Immature natural killer cell (primary cell): ENCODE results near the gene CCDC107. TPM values are rescaled to one million over a fixed set of nuclear protein-coding genes. Genes with fewer than 3 reads are reported as not detected.
"Not testable (repeated sequence)": the region's sequence is repeated elsewhere in the genome, so short reads cannot be mapped to it uniquely, and the experiment has no call there.

Experiments used
- DNase-seq, 3 donors: peaks; one replicate each; pipeline ENCODE4 v3.0.0; 2022; ENCODE audit warnings: mixed read lengths in 1 of 3
- H3K27ac Mint-ChIP-seq, 6 donors: one replicate each; pipeline ENCODE4 v1.8.0; 2020; ENCODE audit warnings: mixed read lengths in 6 of 6, mild to moderate bottlenecking in 5 of 6, inconsistent platforms in 4 of 6, moderate library complexity in 3 of 6
- H3K27me3 Mint-ChIP-seq, 3 donors: one replicate each; pipeline ENCODE4 v1.8.0; 2020 to 2021; ENCODE audit warnings: low read depth in 3 of 3, mild to moderate bottlenecking in 3 of 3, mixed read lengths in 3 of 3, moderate library complexity in 3 of 3, inconsistent platforms in 1 of 3
- H3K36me3 Mint-ChIP-seq, 3 donors: one replicate each; pipeline ENCODE4 v1.8.0; 2020; ENCODE audit warnings: mixed read lengths in 3 of 3, inconsistent platforms in 2 of 3, mild to moderate bottlenecking in 2 of 3
- H3K4me1 Mint-ChIP-seq, 2 donors: one replicate each; pipeline ENCODE4 v1.8.0; 2020; ENCODE audit warnings: inconsistent platforms in 2 of 2, mild to moderate bottlenecking in 2 of 2, mixed read lengths in 2 of 2, moderate library complexity in 1 of 2
- H3K4me3 Mint-ChIP-seq, 5 donors: one replicate each; pipeline ENCODE4 v1.8.0; 2020; ENCODE audit warnings: mild to moderate bottlenecking in 5 of 5, mixed read lengths in 5 of 5, inconsistent platforms in 3 of 5, moderate library complexity in 3 of 5
- H3K9me3 Mint-ChIP-seq, 6 donors: one replicate each; pipeline ENCODE4 v1.8.0; 2020; ENCODE audit warnings: mild to moderate bottlenecking in 6 of 6, mixed read lengths in 6 of 6, inconsistent platforms in 4 of 6, moderate library complexity in 3 of 6
- polyA plus RNA-seq, 3 donors: library from polyadenylated mRNA; unstranded; fragments of 300-500 nt; fragmentation: Illumina TruSeq; gene quantifications; one replicate each; pipeline ENCODE4 v1.2.3, GENCODE V29; 2021

CCDC107 gene, protein sequence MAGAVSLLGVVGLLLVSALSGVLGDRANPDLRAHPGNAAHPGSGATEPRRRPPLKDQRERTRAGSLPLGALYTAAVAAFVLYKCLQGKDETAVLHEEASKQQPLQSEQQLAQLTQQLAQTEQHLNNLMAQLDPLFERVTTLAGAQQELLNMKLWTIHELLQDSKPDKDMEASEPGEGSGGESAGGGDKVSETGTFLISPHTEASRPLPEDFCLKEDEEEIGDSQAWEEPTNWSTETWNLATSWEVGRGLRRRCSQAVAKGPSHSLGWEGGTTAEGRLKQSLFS
- polyA plus RNA-seq: 100 to 1,000 TPM; 101 to 106 (median 103) TPM

DNA sequence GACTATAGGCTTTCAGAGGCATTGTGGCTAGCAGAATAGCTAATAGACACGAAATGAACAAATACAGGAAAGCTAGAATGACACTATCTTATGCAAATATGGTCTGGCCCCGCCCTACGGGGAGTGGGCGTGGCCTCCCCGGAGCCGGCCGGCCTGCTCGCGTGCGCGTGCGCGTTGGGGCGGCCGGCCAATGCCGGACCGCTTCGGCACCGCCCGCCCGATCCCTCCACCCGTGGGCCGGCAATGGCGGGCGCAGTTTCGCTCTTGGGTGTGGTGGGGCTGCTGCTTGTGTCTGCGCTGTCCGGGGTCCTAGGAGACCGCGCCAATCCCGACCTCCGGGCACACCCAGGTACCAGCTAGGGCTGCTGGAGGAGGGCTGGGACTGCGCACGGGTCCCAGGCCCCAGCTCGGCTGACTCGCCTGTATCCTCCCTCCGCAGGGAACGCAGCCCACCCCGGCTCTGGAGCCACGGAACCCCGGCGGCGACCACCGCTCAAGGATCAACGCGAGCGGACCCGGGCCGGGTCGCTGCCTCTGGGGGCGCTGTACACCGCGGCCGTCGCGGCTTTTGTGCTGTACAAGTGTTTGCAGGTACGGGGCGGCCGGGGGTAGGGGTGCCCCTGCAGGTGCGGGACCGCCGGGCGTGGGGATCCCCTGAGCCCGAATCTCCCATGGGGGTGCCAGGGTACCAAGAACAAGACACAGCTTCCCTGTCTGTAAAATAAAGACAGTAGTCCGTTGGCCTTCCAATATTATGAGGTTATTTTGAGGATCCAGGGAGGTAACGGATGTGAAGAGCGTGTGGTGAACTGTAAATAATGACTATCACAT lies at the start of gene CCDC107:
CCDC107 (plus strand) TSS at position 156 of the 831 bp plus-strand sequence; CDS start at position 244, 88 bp downstream.
- Mint-ChIP-seq H3K27ac (peak within 1 kb of the TSS; percentile 97 to 100 (median 99)), H3K36me3 (peaks cover 13 to 24% (median 23%) of the 10 kb centered on the region in 3 donors), H3K9me3 (peaks cover 0 to 5% (median 3%) of the 10 kb centered on the region in 6 donors), H3K27me3 (peaks cover 11 to 30% (median 26%) of the 10 kb centered on the region in 3 donors), H3K4me1 (peaks cover 70 to 78% of the 10 kb centered on the region in 2 donors), H3K4me3 (peak within 1 kb of the TSS; percentile 81 to 91 (median 89))
- DNase-seq: peak; percentile 91 to 93 (median 93)

DNA sequence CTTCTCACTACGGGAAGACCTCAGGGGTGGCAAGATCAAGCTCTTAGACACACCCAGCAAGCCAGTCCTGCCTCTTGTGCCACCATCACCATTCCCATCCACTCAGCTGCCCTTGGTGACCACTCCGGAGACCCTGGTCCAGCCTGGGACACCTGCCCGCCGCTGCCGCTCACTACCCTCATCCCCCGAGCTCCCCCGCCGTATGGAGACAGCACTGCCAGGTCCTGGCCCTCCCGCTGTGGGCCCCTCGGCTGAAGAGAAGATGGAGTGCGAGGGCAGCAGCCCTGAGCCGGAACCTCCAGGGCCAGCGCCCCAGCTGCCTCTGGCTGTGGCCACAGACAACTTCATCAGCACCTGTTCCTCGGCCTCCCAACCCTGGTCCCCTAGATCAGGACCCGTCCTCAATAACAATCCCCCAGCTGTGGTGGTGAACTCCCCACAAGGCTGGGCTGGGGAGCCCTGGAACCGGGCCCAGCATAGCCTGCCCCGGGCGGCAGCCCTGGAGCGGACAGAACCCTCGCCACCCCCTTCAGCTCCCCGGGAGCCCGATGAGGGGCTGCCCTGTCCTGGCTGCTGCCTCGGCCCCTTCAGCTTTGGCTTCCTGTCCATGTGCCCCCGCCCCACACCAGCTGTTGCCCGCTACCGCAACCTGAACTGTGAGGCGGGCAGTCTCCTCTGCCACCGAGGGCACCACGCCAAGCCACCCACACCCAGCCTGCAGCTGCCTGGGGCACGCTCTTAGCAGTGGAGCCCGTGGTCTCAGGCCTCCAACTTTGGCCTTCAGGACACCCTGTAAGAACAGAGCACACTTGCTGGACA lies 48.9 kb upstream of the CCDC107 start:
- Mint-ChIP-seq H3K9me3 (peaks cover 0 to 3% (median 0%) of the 10 kb centered on the region in 6 donors), H3K4me1 (peaks cover 40 to 42% of the 10 kb centered on the region in 2 donors), H3K27ac (no peak overlapping the region), H3K36me3 (peaks cover 7 to 20% (median 9%) of the 10 kb centered on the region in 3 donors), H3K4me3 (peak overlapping the region in 1 of 5 donors; percentile 27), H3K27me3 (peaks cover under 1 to 8% (median 7%) of the 10 kb centered on the region in 3 donors)
- DNase-seq: no peak

DNA sequence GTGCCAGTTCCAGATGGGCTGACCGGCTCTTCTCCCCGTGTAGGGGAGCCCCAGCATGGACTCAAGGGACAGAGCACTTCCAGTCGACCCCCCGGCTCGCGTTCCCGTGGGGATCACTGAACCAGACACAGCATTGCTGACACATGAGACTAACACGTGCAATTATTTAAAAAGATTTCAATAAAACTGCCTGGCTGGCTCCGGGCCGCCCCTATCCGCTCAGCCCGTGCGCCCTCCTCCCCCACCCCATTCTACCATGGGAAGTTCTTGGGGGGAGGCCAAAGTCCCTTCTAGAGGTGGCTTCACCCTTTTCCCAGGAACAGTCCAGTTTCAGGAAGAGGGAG lies 48.3 kb upstream of the CCDC107 start:
- Mint-ChIP-seq H3K4me1 (peaks cover 37 to 40% of the 10 kb centered on the region in 2 donors), H3K27me3 (peaks cover 0 to 4% (median 2%) of the 10 kb centered on the region in 3 donors), H3K36me3 (peaks cover 7 to 20% (median 15%) of the 10 kb centered on the region in 3 donors), H3K9me3 (peaks cover 0 to 3% (median 0%) of the 10 kb centered on the region in 6 donors), H3K4me3 (no peak overlapping the region), H3K27ac (no peak overlapping the region)
- DNase-seq: no peak

DNA sequence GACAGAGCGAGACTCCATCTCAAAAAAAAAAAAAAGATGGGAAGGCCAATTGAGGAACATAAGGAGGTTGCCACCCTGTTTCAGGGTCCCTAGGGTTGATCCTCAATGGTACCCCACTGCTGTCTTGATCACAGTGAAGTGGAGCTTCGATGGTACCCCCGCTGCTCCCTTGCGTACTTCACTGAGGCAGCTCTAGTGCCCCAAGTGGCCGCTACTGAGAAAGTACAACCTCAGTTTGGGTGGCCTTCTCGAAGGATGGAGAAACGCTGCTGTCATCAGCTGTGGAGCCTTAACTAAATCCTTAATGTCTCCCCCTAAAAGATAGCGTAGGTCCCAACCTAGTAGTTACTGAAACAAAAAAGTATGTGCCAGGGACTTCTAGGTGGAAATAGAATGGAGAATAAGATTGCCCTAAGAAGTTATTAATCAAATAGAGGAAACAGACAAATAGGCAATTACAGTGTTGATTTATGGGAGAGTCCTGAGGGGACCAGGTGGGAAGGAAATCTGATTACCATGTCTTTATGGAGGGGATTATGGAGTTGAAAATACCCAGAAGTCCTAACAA lies 46.8 kb upstream of the CCDC107 start:
- Mint-ChIP-seq H3K4me3 (no peak overlapping the region), H3K9me3 (peaks cover 0 to 3% (median 0%) of the 10 kb centered on the region in 6 donors), H3K27ac (peak overlapping the region; percentile 37 to 80 (median 54)), H3K4me1 (peaks cover 43 to 49% of the 10 kb centered on the region in 2 donors), H3K27me3 (peaks cover 1 to 5% (median 4%) of the 10 kb centered on the region in 3 donors), H3K36me3 (peaks cover 7 to 20% (median 17%) of the 10 kb centered on the region in 3 donors)
- peak; percentile 46 to 54 (median 46) for DNase-seq

DNA sequence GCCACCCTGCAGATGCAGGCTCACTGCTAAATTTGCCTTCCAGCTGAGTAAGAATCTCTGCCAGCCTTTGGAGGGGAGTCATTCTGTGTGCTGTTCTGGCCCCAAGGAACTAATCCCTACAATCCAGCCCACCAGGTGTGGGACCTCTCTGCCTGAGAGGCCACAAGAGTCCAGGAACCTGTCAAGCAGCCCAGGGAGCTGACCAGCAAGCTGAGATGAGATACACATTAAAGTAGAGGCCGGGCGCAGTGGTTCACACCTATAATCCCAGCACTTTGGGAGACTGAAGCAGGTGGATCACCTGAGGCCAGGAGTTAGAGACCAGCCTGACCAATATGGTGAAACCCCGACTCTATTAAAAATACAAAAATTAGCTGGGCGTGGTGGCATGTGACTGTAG lies 46.0 kb upstream of the CCDC107 start:
- H3K27me3 Mint-ChIP-seq, H3K4me3 Mint-ChIP-seq, H3K9me3 Mint-ChIP-seq, DNase-seq: not testable (repeated sequence)
- Mint-ChIP-seq H3K4me1 (peaks cover 43 to 49% of the 10 kb centered on the region in 2 donors), H3K36me3 (peaks cover 6 to 17% (median 17%) of the 10 kb centered on the region in 3 donors), H3K27ac (peak overlapping the region in 1 of 6 donors; percentile 36)

DNA sequence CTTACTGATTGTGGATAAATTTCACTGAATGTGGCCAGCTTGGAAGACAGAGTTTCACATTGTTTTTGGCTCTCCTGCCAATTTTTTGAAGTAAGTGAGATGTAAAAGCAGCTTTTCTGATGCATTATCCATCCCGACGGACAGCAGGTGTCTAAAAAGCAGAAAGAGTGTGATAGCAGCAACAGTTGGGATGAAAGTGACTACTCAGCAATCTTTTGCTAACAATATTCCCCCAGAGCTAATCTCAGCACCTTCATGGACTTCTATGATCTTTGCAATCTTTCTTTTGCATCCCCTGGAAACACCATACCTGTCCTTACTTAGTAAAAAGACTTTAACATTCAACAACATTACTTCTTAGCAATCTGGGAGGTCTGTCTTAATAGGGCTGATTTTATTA lies 45.2 kb upstream of the CCDC107 start:
- H3K9me3 Mint-ChIP-seq: peaks cover 0 to 3% (median 0%) of the 10 kb centered on the region in 6 donors
- peak overlapping the region in 4 of 6 donors; percentile 3 to 9 (median 8) for H3K27ac Mint-ChIP-seq
- H3K36me3 Mint-ChIP-seq: peaks cover under 1 to 17% (median 10%) of the 10 kb centered on the region in 3 donors
- no peak overlapping the region for H3K4me3 Mint-ChIP-seq
- DNase-seq: no peak
- H3K4me1 Mint-ChIP-seq: peaks cover 43 to 49% of the 10 kb centered on the region in 2 donors
- peaks cover 6 to 17% (median 14%) of the 10 kb centered on the region in 3 donors for H3K27me3 Mint-ChIP-seq

DNA sequence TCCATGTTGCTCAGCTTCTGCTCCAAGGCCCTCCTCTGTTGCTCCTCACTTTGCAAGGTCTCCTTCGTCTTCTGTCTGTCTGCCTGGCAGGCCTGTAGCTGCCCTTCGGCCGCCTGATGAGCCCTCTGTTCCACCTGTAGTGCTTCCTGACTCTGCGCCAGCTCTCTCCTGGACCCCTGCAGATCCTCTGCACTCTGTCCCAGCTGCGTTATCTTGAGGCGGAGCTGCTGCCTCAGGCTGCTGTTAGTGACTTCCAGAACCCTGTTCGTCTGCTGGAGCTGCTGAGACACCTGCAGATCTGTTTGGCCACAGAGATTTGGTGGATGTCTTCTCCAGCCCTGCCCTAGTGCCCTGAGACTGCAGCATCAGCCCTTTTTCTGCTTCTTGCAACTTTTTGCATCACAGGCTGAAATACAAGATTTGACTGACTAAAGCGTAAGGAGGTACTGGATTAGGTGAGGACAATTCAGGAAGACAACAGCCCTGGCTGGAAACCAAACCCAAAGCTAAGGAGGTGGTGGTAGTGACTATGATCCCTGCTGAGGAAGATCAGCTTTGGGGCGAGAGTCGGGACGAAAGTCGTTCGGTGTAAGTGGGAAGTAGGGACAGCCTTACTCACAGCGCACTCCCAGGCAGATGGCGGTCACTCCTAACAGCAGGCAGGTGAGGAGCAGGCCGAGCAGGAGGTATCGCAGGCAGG lies 42.0 kb upstream of the CCDC107 start:
- Mint-ChIP-seq H3K36me3 (peaks cover 0 to 17% (median 9%) of the 10 kb centered on the region in 3 donors), H3K27ac (peak overlapping the region; percentile 92 to 100 (median 99)), H3K27me3 (peaks cover 8 to 26% (median 24%) of the 10 kb centered on the region in 3 donors), H3K4me3 (peak overlapping the region; percentile 89 to 93 (median 90)), H3K4me1 (peaks cover 67 to 68% of the 10 kb centered on the region in 2 donors), H3K9me3 (peaks cover 0 to 2% (median 0%) of the 10 kb centered on the region in 6 donors)
- no peak for DNase-seq

DNA sequence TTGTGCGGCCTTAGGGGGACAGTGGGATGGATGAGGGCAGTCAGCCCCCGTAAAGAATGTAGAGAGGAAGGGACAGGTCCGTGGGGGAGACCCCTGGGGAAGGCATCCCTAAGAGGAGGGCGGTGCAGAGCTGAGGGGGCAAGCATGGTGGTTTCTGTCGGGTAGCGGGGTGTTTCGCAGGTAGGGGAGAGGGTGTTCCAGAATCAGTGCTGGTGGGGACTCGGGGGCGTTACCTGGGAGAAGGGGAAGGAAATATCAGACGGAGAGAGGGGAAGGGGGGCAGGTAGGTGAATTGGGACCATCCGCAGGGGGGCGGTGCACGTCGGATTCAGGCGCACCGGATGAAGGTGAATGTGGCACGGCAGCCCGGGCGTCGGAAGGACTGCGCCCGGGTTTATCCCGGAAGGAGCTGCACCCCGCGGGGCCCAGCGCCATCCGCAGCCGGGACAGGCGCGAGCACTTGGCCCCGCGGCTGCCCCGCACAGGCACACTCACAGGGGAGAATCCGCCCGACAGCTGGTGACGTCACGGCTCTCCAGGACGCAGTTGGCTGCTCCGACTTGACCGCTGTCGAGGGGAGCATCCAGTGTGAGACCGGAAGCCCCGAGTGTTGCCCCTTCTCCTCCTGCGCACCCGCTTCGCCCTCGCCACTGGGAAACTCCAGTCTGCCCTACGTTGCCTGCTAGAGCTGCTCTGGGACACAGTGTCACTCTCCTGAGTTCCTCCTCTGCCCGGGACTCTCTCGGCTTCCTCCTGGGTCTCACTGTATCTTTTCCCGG lies 41.2 kb upstream of the CCDC107 start:
- peak overlapping the region; percentile 89 to 93 (median 90) for H3K4me3 Mint-ChIP-seq
- H3K27me3 Mint-ChIP-seq: peaks cover 8 to 26% (median 24%) of the 10 kb centered on the region in 3 donors
- peak overlapping the region; percentile 92 to 100 (median 99) for H3K27ac Mint-ChIP-seq
- H3K9me3 Mint-ChIP-seq: peaks cover 0 to 2% (median 0%) of the 10 kb centered on the region in 6 donors
- H3K36me3 Mint-ChIP-seq: peaks cover 0 to 9% (median 3%) of the 10 kb centered on the region in 3 donors
- peak; percentile 86 to 90 (median 88) for DNase-seq
- peaks cover 68% of the 10 kb centered on the region in 2 donors for H3K4me1 Mint-ChIP-seq

DNA sequence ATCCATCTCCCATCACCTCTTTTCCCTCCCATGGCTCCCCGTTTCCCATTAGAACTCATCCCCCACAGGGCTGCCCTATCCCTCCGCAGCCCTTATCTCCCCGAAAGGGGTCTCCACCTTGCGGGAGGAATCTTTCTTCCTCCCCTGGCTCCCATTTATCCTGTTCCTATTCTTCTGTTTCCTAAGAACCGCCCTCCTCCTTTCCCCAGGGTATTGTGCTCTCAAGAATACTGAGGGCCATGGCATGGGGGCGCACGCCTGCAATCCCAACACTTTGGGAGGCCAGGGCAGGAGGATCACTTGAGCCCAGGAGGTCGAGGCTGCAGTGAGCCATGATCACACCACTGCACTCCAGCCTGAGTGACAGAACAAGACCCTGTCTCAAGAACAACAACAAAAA lies 40.5 kb upstream of the CCDC107 start:
- Mint-ChIP-seq H3K27me3 (peaks cover 8 to 26% (median 24%) of the 10 kb centered on the region in 3 donors), H3K4me3 (peak overlapping the region; percentile 89 to 93 (median 90)), H3K9me3 (peaks cover 0 to 2% (median 0%) of the 10 kb centered on the region in 6 donors), H3K27ac (peak overlapping the region; percentile 92 to 100 (median 99)), H3K36me3 (peaks cover 0 to 9% (median 1%) of the 10 kb centered on the region in 3 donors), H3K4me1 (peaks cover 68 to 71% of the 10 kb centered on the region in 2 donors)
- DNase-seq: no peak

DNA sequence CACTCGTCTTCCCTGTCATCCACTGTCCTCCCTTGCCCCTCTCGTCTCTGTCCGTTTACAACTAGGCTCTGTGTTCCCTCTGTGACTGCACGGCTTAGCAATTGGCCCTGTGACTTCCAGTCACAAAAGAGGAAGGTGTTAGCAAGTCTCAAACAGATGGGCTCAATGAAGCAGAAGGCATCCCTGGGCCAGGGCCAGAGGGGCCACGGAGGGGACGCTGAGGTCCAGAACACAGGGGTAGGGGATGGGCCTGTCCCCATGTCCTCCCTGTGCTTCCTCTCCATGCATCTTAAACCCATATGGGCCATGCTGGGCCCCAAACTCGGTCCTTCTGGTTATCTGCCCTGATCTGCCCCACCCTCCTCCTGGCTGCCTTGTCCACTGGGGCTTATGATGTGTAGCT lies 39.8 kb upstream of the CCDC107 start, which contains the start of gene CD72:
CD72 (minus strand) TSS at position 89 of the 403 bp plus-strand sequence. CDS start 110 bp downstream, outside the sequence.
- peak within 1 kb of the TSS; percentile 89 to 93 (median 90) for H3K4me3 Mint-ChIP-seq
- DNase-seq: no peak
- peaks cover 8 to 26% (median 24%) of the 10 kb centered on the region in 3 donors for H3K27me3 Mint-ChIP-seq
- H3K36me3 Mint-ChIP-seq: peaks cover 0 to 9% (median 0%) of the 10 kb centered on the region in 3 donors
- H3K9me3 Mint-ChIP-seq: peaks cover 0 to 2% (median 0%) of the 10 kb centered on the region in 6 donors
- H3K27ac Mint-ChIP-seq: peak within 1 kb of the TSS; percentile 92 to 100 (median 99)
- peaks cover 68 to 71% of the 10 kb centered on the region in 2 donors for H3K4me1 Mint-ChIP-seq
